Measurements from ENCODE around the gene RNASE9. TPM values are rescaled to one million over a fixed set of nuclear protein-coding genes. Genes with fewer than 3 reads are reported as not detected.
A peak's percentile ranks its signal among the peaks of the same experiment; 100 is the strongest.
"Not testable (repeated sequence)": the region's sequence is repeated elsewhere in the genome, so short reads cannot be mapped to it uniquely, and the experiment has no call there.

Gene RNASE9
- total RNA-seq, 1 donor, result not detected

- no peaks in the 10 kb centered on the region for H4K20me1 ChIP-seq (ENCODE audit: insufficient read depth, low read length)
- peaks cover 2% of the 10 kb centered on the region for H3K27me3 ChIP-seq (ENCODE audit: insufficient read depth, low read length)
- no peaks in the 10 kb centered on the region for H3K79me2 ChIP-seq (ENCODE audit: insufficient read depth, low read length)
- H2AFZ ChIP-seq (ENCODE audit: low read length), result no peak overlapping the region
- peak; percentile 38 for DNase-seq (ENCODE audit: insufficient read length, low spot score, missing footprints)
- no peaks in the 10 kb centered on the region for H3K9me3 ChIP-seq (ENCODE audit: low read depth, low read length)
- TF ChIP-seq CTCF (IDR thresholded peaks at IDR 0.05; ENCODE audit: extremely low read depth, low read depth, low read length), result no peak
- H3K27ac ChIP-seq (ENCODE audit: low read depth, low read length), result no peak overlapping the region
- H3K4me1 ChIP-seq (ENCODE audit: insufficient read depth, low read length), result peaks cover 3% of the 10 kb centered on the region
- no peak overlapping the region for H3K4me2 ChIP-seq (ENCODE audit: insufficient read depth, low read length)
- H3K36me3 ChIP-seq (ENCODE audit: insufficient read depth, low read length), result no peaks in the 10 kb centered on the region
- no peak overlapping the region for H3K4me3 ChIP-seq (ENCODE audit: insufficient read depth, low read length)
These were observed 36.3 kb upstream of the RNASE9 start for GRCh38 chr14:20597108-20597507.

- peak; percentile 67 for DNase-seq (ENCODE audit: insufficient read length, low spot score, missing footprints)
- H3K4me2 ChIP-seq (ENCODE audit: insufficient read depth, low read length); H3K36me3 ChIP-seq (ENCODE audit: insufficient read depth, low read length); H3K4me3 ChIP-seq (ENCODE audit: insufficient read depth, low read length); H3K79me2 ChIP-seq (ENCODE audit: insufficient read depth, low read length); H3K4me1 ChIP-seq (ENCODE audit: insufficient read depth, low read length); H3K27ac ChIP-seq (ENCODE audit: low read depth, low read length); H4K20me1 ChIP-seq (ENCODE audit: insufficient read depth, low read length); H2AFZ ChIP-seq (ENCODE audit: low read length); H3K9me3 ChIP-seq (ENCODE audit: low read depth, low read length): not testable (repeated sequence)
- peaks cover 12% of the 10 kb centered on the region for H3K27me3 ChIP-seq (ENCODE audit: insufficient read depth, low read length)
These were observed 34.9 kb upstream of the RNASE9 start for GRCh38 chr14:20595726-20596125.

GRCh38 chr14:20592574-20592973, 31.7 kb upstream of the RNASE9 start:
- peak overlapping the region; percentile 44 for H3K4me2 ChIP-seq (ENCODE audit: insufficient read depth, low read length)
- H3K4me3 ChIP-seq (ENCODE audit: insufficient read depth, low read length), result no peak overlapping the region
- H3K27me3 ChIP-seq (ENCODE audit: insufficient read depth, low read length), result peaks cover 12% of the 10 kb centered on the region
- DNase-seq (ENCODE audit: insufficient read length, low spot score, missing footprints), result no peak
- no peaks in the 10 kb centered on the region for H3K36me3 ChIP-seq (ENCODE audit: insufficient read depth, low read length)
- H3K27ac ChIP-seq (ENCODE audit: low read depth, low read length), result no peak overlapping the region
- H4K20me1 ChIP-seq (ENCODE audit: insufficient read depth, low read length), result no peaks in the 10 kb centered on the region
- no peak overlapping the region for H2AFZ ChIP-seq (ENCODE audit: low read length)
- H3K9me3 ChIP-seq (ENCODE audit: low read depth, low read length), result no peaks in the 10 kb centered on the region
- TF ChIP-seq CTCF (IDR thresholded peaks at IDR 0.05; ENCODE audit: extremely low read depth, low read depth, low read length), result no peak
- H3K4me1 ChIP-seq (ENCODE audit: insufficient read depth, low read length), result peaks cover 3% of the 10 kb centered on the region
- H3K79me2 ChIP-seq (ENCODE audit: insufficient read depth, low read length), result no peaks in the 10 kb centered on the region

GRCh38 chr14:20591235-20591634, 30.4 kb upstream of the RNASE9 start, which contains the start of gene RNASE12:
TSS of gene RNASE12 (minus strand) at chr14:20591376. CDS start at chr14:20590723, 653 bp downstream.
- no peaks in the 10 kb centered on the region for H4K20me1 ChIP-seq (ENCODE audit: insufficient read depth, low read length)
- H3K9me3 ChIP-seq (ENCODE audit: low read depth, low read length), result no peaks in the 10 kb centered on the region
- H2AFZ ChIP-seq (ENCODE audit: low read length), result no peak within 1 kb of the TSS
- H3K27ac ChIP-seq (ENCODE audit: low read depth, low read length), result no peak within 1 kb of the TSS
- no peak for TF ChIP-seq CTCF (IDR thresholded peaks at IDR 0.05; ENCODE audit: extremely low read depth, low read depth, low read length)
- H3K4me1 ChIP-seq (ENCODE audit: insufficient read depth, low read length), result peaks cover 3% of the 10 kb centered on the region
- peak; percentile 3 for DNase-seq (ENCODE audit: insufficient read length, low spot score, missing footprints)
- peak within 1 kb of the TSS; percentile 30 for H3K4me3 ChIP-seq (ENCODE audit: insufficient read depth, low read length)
- no peaks in the 10 kb centered on the region for H3K36me3 ChIP-seq (ENCODE audit: insufficient read depth, low read length)
- peak within 1 kb of the TSS; percentile 44 for H3K4me2 ChIP-seq (ENCODE audit: insufficient read depth, low read length)
- peaks cover 12% of the 10 kb centered on the region for H3K27me3 ChIP-seq (ENCODE audit: insufficient read depth, low read length)
- no peaks in the 10 kb centered on the region for H3K79me2 ChIP-seq (ENCODE audit: insufficient read depth, low read length)

All from osteoblast (primary cell).